ENCODE data around the gene NDUFS8.

NDUFS8 gene

GRCh38 chr11:68053981-68054812 lies 23.7 kb downstream of the NDUFS8 start:
- DNase-seq = no peak
- intact Hi-C loops (cut with DNase I) = no loop called here

- intact Hi-C loops (cut with DNase I) = no loop called here
- DNase-seq = no peak
These were observed 26.1 kb downstream of the NDUFS8 start for GRCh38 chr11:68056317-68057285.

GRCh38 chr11:68057807-68058206 lies 27.3 kb downstream of the NDUFS8 start:
- no peak for DNase-seq
- intact Hi-C loops (cut with DNase I) = no loop called here

- intact Hi-C loops (cut with DNase I) = no loop called here
- no peak for DNase-seq
These were observed 31.0 kb downstream of the NDUFS8 start for GRCh38 chr11:68061508-68061907.

GRCh38 chr11:68064926-68065325 lies 34.4 kb downstream of the NDUFS8 start:
- intact Hi-C loops (cut with DNase I) = no loop called here
- no peak for DNase-seq

GRCh38 chr11:68065841-68066240 lies 35.4 kb downstream of the NDUFS8 start:
- intact Hi-C loops (cut with DNase I) = no loop called here

GRCh38 chr11:68066742-68067141 lies 36.3 kb downstream of the NDUFS8 start:
- peak in 25 of 42 donors; percentile 28 to 79 (median 51) for DNase-seq
- intact Hi-C loops (cut with DNase I) = no loop called here

More at GRCh38 chr11:68065841-68066240, 35.4 kb downstream of the NDUFS8 start:
- DNase-seq = no peak

- intact Hi-C loops (cut with DNase I) = no loop called here
- no peak for DNase-seq
These were observed 37.5 kb downstream of the NDUFS8 start for GRCh38 chr11:68067991-68068390.

- intact Hi-C loops (cut with DNase I) = no loop called here
- DNase-seq = peak in 1 of 42 donors; percentile 36
These were observed 41.0 kb downstream of the NDUFS8 start for GRCh38 chr11:68071281-68072048.

- DNase-seq = peak in 1 of 42 donors; percentile 16
- intact Hi-C loops (cut with DNase I) = no loop called here
These were observed 44.3 kb downstream of the NDUFS8 start for GRCh38 chr11:68074584-68075352.

- peak in 6 of 42 donors; percentile 17 to 65 (median 40) for DNase-seq
- intact Hi-C loops (cut with DNase I) = no loop called here
These were observed 46.0 kb downstream of the NDUFS8 start for GRCh38 chr11:68076371-68077042.

- intact Hi-C loops (cut with DNase I) = no loop called here
- peak in 4 of 42 donors; percentile 35 to 56 (median 37) for DNase-seq
These were observed 47.4 kb downstream of the NDUFS8 start for GRCh38 chr11:68077617-68078582.

GRCh38 chr11:68080860-68081259 lies 50.4 kb downstream of the NDUFS8 start:
- intact Hi-C loops (cut with DNase I) = no loop called here
- DNase-seq = peak in 1 of 42 donors; percentile 15

GRCh38 chr11:68081691-68082090 lies 51.2 kb downstream of the NDUFS8 start:
- intact Hi-C loops (cut with DNase I) = no loop called here
- DNase-seq = peak in 1 of 42 donors; percentile 36

GRCh38 chr11:68082481-68082880 lies 52.0 kb downstream of the NDUFS8 start:
- intact Hi-C loops (cut with DNase I) = no loop called here

GRCh38 chr11:68083517-68083916 lies 53.0 kb downstream of the NDUFS8 start:
- intact Hi-C loops (cut with DNase I) = no loop called here
- DNase-seq = peak in 1 of 42 donors; percentile 4

More at GRCh38 chr11:68082481-68082880, 52.0 kb downstream of the NDUFS8 start:
- no peak for DNase-seq
